ENCODE measurements around the gene RESP18. TPM values are rescaled to one million over a fixed set of nuclear protein-coding genes. Genes with fewer than 3 reads are reported as not detected.

The RESP18 gene
- total RNA-seq, 1 experiment from 2014 or later: not detected

GRCh38 chr2:219291910-219292490 lies 40.5 kb downstream of the RESP18 start:
- Histone ChIP-seq H3K27ac (ENCODE audit: low read length) (no peak overlapping the region), H3K9me3 (ENCODE audit: control insufficient read depth, insufficient read depth, low read depth, low read length) (no peaks in the 10 kb centered on the region), H3K36me3 (ENCODE audit: control insufficient read depth, insufficient read depth, low read length) (no peaks in the 10 kb centered on the region), H3K27me3 (ENCODE audit: control insufficient read depth, insufficient read depth, low read length) (no peaks in the 10 kb centered on the region), H3K4me3 (ENCODE audit: low read depth in 2 of 2, low read length in 2 of 2) (no peak overlapping the region), H3K4me1 (ENCODE audit: control insufficient read depth, insufficient read depth, low read length) (peaks cover 4% of the 10 kb centered on the region; the same call in 1 of the 2 replicates)
- no peak for ATAC-seq
- in situ Hi-C loops (cut with HindIII; ENCODE audit: low pct_unique_long_range_greater_than_20kb, low sequenced_read_pairs) (no loop called here), intact Hi-C loops (cut with micrococcal nuclease; ENCODE audit: unreplicated experiment) (no loop called here)
- ChIA-PET POLR2A (no interaction called here), CTCF (interaction anchor here (0.6 to 2.2 kb wide), 2 partner anchors 13 to 48 kb away, joined by 6 to 17 read pairs; partner anchors contain the start of gene DNAJB2)
- no peak for TF ChIP-seq TCF7L2 (IDR thresholded peaks at IDR 0.05; ENCODE audit: low read depth, low read length)
- no peak for TF ChIP-seq CTCF (IDR thresholded peaks at IDR 0.05)
- TF ChIP-seq SIN3A (IDR thresholded peaks at IDR 0.05; ENCODE audit: borderline replicate concordance, insufficient read depth, low read depth, low read length): no peak
- no peak for TF ChIP-seq REST (IDR thresholded peaks at IDR 0.05; ENCODE audit: insufficient read depth in 1 of 2, low read depth in 2 of 2, low read length in 1 of 2)
- TF ChIP-seq POLR2AphosphoS5 (IDR thresholded peaks at IDR 0.05; ENCODE audit: low read depth, low read length): no peak
- DNase-seq (ENCODE audit: low read depth, low spot score): no peak
- no TSS peak for BruUV-seq (replicated peaks)

- ChIA-PET CTCF (interaction anchor here (2.2 kb wide), 1 partner anchor 12 kb away, joined by 17 read pairs; the partner anchor contains the start of gene DNAJB2), POLR2A (no interaction called here)
- no peaks in the 10 kb centered on the region for H3K9me3 ChIP-seq (ENCODE audit: control insufficient read depth, insufficient read depth, low read depth, low read length)
- ATAC-seq (no peak), DNase-seq (ENCODE audit: low read depth, low spot score) (no peak)
- no peak overlapping the region for H3K4me3 ChIP-seq (ENCODE audit: low read depth in 2 of 2, low read length in 2 of 2)
- no peak overlapping the region for H3K27ac ChIP-seq (ENCODE audit: low read length)
- no peaks in the 10 kb centered on the region for H3K27me3 ChIP-seq (ENCODE audit: control insufficient read depth, insufficient read depth, low read length)
- in situ Hi-C loops (cut with HindIII; ENCODE audit: low pct_unique_long_range_greater_than_20kb, low sequenced_read_pairs): no loop called here
- intact Hi-C loops (cut with micrococcal nuclease; ENCODE audit: unreplicated experiment): no loop called here
- no peaks in the 10 kb centered on the region for H3K36me3 ChIP-seq (ENCODE audit: control insufficient read depth, insufficient read depth, low read length)
- peaks cover 4% of the 10 kb centered on the region; the same call in 1 of the 2 replicates for H3K4me1 ChIP-seq (ENCODE audit: control insufficient read depth, insufficient read depth, low read length)
- BruUV-seq (replicated peaks): no TSS peak
- TF ChIP-seq CTCF (IDR thresholded peaks at IDR 0.05) (no peak), POLR2AphosphoS5 (IDR thresholded peaks at IDR 0.05; ENCODE audit: low read depth, low read length) (no peak), REST (IDR thresholded peaks at IDR 0.05; ENCODE audit: insufficient read depth in 1 of 2, low read depth in 2 of 2, low read length in 1 of 2) (no peak), SIN3A (IDR thresholded peaks at IDR 0.05; ENCODE audit: borderline replicate concordance, insufficient read depth, low read depth, low read length) (no peak), TCF7L2 (IDR thresholded peaks at IDR 0.05; ENCODE audit: low read depth, low read length) (no peak)
Observed at GRCh38 chr2:219291394-219291793, 41.1 kb downstream of the RESP18 start.
